ENCODE data around the gene HPRT1.

Gene HPRT1, protein sequence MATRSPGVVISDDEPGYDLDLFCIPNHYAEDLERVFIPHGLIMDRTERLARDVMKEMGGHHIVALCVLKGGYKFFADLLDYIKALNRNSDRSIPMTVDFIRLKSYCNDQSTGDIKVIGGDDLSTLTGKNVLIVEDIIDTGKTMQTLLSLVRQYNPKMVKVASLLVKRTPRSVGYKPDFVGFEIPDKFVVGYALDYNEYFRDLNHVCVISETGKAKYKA
- total RNA-seq: 7.0 to 32.3 (median 17.0) reads per million in 9 experiments

DNA sequence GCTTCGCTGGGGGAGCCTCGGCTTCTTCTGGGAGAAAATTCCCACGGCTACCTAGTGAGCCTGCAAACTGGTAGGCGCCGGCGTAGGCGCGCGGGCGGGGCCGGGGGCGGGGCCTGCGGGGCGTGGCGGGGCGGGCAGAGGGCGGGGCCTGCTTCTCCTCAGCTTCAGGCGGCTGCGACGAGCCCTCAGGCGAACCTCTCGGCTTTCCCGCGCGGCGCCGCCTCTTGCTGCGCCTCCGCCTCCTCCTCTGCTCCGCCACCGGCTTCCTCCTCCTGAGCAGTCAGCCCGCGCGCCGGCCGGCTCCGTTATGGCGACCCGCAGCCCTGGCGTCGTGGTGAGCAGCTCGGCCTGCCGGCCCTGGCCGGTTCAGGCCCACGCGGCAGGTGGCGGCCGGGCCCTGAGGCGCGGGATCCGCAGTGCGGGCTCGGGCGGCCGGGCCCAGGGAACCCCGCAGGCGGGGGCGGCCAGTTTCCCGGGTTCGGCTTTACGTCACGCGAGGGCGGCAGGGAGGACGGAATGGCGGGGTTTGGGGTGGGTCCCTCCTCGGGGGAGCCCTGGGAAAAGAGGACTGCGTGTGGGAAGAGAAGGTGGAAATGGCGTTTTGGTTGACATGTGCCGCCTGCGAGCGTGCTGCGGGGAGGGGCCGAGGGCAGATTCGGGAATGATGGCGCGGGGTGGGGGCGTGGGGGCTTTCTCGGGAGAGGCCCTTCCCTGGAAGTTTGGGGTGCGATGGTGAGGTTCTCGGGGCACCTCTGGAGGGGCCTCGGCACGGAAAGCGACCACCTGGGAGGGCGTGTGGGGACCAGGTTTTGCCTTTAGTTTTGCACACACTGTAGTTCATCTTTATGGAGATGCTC is at the start of gene HPRT1:
TSS of gene HPRT1 (plus strand) at position 161 of the 857 bp plus-strand sequence. CDS start at position 308, 147 bp downstream.
- peak within 1 kb of the TSS; percentile 86 to 88 for H3K4me3 Mint-ChIP-seq
- no peaks in the 10 kb centered on the region for H3K27me3 Mint-ChIP-seq
- H3K36me3 Mint-ChIP-seq (ENCODE audit: insufficient read depth): no peaks in the 10 kb centered on the region
- H3K9me3 Mint-ChIP-seq: no peaks in the 10 kb centered on the region
- DNase-seq (peak; percentile 56 to 66 (median 59)), ATAC-seq (replicated peaks) (peak; percentile 97)
- H3K4me1 Mint-ChIP-seq (ENCODE audit: low read depth in 2 of 2): peaks cover 3 to 9% of the 10 kb centered on the region in 2 donors
- H3K27ac Mint-ChIP-seq: peak within 1 kb of the TSS; percentile 62 to 69

DNA sequence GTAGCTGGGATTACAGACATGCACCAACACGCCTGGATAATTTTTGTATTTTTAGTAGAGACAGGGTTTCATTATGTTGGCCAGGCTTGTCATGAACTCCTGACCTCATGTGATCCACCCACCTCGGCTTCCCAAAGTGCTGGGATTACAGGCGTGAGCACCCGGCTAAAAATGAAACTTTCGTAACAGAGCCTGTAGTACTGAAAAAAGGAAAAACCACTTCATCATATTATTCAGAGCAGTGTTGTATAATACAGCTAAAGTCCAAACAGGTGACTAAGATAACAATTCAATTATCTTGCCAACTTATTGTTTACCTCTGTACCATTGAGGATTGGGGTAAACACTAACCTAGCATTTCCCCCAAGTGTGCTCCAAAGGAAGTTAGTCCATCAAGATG is 43.9 kb upstream of the HPRT1 start:
- H3K4me3 Mint-ChIP-seq: no peak overlapping the region
- no peaks in the 10 kb centered on the region for H3K9me3 Mint-ChIP-seq
- DNase-seq (no peak), ATAC-seq (replicated peaks) (no peak)
- peaks cover 25% of the 10 kb centered on the region for H3K36me3 Mint-ChIP-seq (ENCODE audit: insufficient read depth)
- no peaks in the 10 kb centered on the region for H3K4me1 Mint-ChIP-seq (ENCODE audit: low read depth in 2 of 2)
- no peak overlapping the region for H3K27ac Mint-ChIP-seq
- H3K27me3 Mint-ChIP-seq: no peaks in the 10 kb centered on the region

DNA sequence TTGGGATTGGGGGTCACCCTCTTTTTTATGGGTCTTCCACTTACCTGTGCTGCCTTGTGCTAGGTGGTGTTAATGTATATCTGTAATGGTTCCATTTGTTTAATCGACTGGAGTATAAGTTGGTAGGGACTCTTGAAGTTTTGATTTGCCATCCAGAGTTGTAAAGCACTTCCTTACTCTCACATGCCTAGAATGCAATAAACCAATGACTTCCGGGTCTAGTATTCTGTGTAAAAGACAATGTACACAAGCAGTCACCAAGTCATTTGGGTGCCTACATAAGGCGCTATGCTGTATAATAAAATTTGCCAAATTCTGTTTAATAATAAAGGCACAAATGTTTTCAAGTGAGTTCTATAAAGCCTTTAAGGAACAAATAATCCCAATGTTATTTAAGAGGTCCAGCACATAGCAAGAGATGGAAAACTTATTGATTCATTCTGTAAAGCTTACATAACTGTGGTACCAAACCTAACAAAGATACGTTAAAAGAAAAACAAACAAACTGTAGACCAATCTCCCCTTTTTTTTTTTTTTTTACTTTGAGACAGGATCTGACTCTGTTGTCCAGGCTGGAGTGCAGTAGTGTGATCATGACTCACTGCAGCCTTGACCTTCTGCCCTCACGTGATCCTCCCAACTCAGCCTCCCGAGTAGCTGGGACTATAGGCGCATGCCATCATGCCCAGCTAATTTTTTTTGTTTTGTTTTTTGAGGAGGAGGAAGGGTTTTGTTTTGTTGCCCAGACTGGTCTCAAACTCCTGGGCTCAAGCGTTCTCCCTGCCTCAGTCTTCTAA is 41.5 kb upstream of the HPRT1 start:
- ATAC-seq (replicated peaks) (no peak), DNase-seq (no peak)
- peak overlapping the region in 1 of 2 donors; percentile 62 for H3K27ac Mint-ChIP-seq
- no peaks in the 10 kb centered on the region for H3K4me1 Mint-ChIP-seq (ENCODE audit: low read depth in 2 of 2)
- no peaks in the 10 kb centered on the region for H3K27me3 Mint-ChIP-seq
- peaks cover 25% of the 10 kb centered on the region for H3K36me3 Mint-ChIP-seq (ENCODE audit: insufficient read depth)
- H3K9me3 Mint-ChIP-seq: no peaks in the 10 kb centered on the region
- H3K4me3 Mint-ChIP-seq: no peak overlapping the region

DNA sequence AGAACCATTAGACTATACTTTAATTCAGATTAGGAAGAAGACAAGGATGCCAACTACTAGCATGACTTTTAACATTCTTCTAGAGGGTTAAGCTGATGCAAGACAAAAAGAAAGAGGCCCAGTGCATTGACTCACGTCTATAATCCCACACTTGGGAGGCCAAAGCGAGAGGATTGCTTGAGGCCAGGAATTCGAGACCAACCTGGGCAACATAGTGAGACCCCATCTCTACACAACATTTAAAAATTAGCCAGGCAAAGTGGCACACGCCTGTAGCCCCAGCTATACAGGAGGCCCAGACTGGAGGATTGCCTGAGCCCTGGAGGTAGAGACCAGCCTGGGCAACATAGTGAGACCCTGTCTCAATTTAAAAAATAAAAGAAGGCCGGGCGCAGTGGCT is 40.2 kb upstream of the HPRT1 start:
- H3K4me3 Mint-ChIP-seq: no peak overlapping the region
- H3K27ac Mint-ChIP-seq: no peak overlapping the region
- no peaks in the 10 kb centered on the region for H3K9me3 Mint-ChIP-seq
- no peaks in the 10 kb centered on the region for H3K27me3 Mint-ChIP-seq
- DNase-seq (no peak), ATAC-seq (replicated peaks) (no peak)
- no peaks in the 10 kb centered on the region for H3K4me1 Mint-ChIP-seq (ENCODE audit: low read depth in 2 of 2)
- H3K36me3 Mint-ChIP-seq (ENCODE audit: insufficient read depth): peaks cover 22% of the 10 kb centered on the region

DNA sequence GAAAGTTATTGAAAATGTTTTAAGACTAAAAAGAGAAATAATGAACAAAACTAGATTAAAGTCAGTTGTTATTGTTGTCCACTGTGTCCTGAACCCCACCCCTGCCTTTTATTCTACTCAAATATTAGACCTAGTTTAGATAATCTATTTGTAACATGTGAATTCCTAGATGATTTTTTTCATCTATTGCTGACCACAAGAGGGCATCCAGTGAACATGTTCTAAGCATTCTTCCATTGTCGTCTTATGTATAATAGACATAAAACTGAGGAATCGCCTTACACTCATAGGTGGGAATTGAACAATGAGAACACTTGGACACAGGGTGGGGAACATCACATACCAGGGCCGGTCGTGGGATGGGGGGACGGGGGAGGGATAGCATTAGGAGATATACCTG is 36.4 kb upstream of the HPRT1 start:
- H3K9me3 Mint-ChIP-seq: no peaks in the 10 kb centered on the region
- H3K27ac Mint-ChIP-seq: no peak overlapping the region
- no peaks in the 10 kb centered on the region for H3K27me3 Mint-ChIP-seq
- no peak for DNase-seq
- no peak overlapping the region for H3K4me3 Mint-ChIP-seq
- ATAC-seq (replicated peaks): no peak
- peaks cover 0 to 2% of the 10 kb centered on the region in 2 donors for H3K4me1 Mint-ChIP-seq (ENCODE audit: low read depth in 2 of 2)
- H3K36me3 Mint-ChIP-seq (ENCODE audit: insufficient read depth): peaks cover 6% of the 10 kb centered on the region

DNA sequence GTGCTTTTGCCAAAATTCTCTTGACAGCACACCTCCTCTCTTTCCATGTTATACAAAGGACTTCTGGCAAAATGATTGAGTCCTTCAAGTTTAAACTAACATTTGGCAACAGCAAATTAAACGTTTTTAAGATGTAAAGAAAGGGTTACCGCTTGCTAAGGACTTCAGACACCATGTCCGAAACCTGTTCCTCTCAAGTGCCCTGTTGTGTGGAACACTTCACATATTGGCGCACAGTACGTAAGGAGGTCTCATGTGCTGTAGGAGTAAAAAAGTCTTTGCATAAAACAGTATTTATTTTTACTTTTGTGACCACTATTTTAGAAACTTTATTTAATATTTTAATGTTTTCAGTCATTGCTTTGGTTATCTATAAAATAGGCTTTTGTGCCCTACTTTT is 33.7 kb upstream of the HPRT1 start:
- H3K27ac Mint-ChIP-seq: no peak overlapping the region
- no peaks in the 10 kb centered on the region for H3K27me3 Mint-ChIP-seq
- H3K4me1 Mint-ChIP-seq (ENCODE audit: low read depth in 2 of 2): peaks cover 0 to 2% of the 10 kb centered on the region in 2 donors
- peaks cover 7% of the 10 kb centered on the region for H3K36me3 Mint-ChIP-seq (ENCODE audit: insufficient read depth)
- H3K4me3 Mint-ChIP-seq: no peak overlapping the region
- no peaks in the 10 kb centered on the region for H3K9me3 Mint-ChIP-seq
- ATAC-seq (replicated peaks): no peak
- no peak for DNase-seq

DNA sequence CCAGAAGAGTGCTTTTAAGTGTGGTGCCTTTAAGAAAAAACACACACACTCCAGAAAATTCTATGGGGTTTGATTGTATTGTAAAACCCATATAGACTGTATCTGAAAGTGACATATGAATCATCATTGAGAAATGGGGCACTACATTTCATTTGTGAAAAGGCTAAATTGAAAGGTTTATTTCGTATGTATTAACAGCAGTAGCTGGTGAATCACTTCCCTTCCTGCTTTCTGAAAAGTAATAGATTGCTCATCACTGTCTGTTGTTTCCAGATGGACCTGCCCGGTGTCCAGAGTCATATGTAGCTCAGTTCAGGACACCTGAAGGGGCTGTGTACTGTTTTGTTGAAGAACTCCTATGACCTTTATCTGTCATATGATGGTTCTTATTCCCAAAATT is 28.1 kb upstream of the HPRT1 start:
- DNase-seq (no peak), ATAC-seq (replicated peaks) (no peak)
- no peak overlapping the region for H3K27ac Mint-ChIP-seq
- no peaks in the 10 kb centered on the region for H3K4me1 Mint-ChIP-seq (ENCODE audit: low read depth in 2 of 2)
- H3K27me3 Mint-ChIP-seq: no peaks in the 10 kb centered on the region
- H3K4me3 Mint-ChIP-seq: no peak overlapping the region
- no peaks in the 10 kb centered on the region for H3K9me3 Mint-ChIP-seq
- H3K36me3 Mint-ChIP-seq (ENCODE audit: insufficient read depth): peaks cover 22% of the 10 kb centered on the region

DNA sequence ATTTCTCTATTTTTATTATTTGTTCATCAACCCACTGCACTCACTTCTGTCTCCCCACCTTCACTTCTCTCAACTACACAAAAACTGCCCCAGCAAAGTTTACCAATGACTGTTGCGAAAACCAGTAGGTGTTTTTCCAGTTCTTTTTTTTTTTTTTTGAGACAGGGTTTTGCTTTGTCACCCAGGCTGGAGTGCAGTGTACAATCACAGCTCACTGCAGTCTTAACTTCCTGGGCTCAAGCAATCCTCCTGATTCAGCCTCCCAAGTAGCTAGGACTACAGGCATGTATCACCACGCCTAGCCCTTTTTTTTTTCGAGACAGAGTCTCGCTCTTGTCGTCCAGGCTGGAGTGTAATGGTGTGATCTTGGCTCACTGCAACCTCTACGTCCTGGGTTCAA is 24.1 kb upstream of the HPRT1 start:
- Mint-ChIP-seq H3K36me3 (ENCODE audit: insufficient read depth) (peaks cover 22% of the 10 kb centered on the region), H3K9me3 (no peaks in the 10 kb centered on the region)

DNA sequence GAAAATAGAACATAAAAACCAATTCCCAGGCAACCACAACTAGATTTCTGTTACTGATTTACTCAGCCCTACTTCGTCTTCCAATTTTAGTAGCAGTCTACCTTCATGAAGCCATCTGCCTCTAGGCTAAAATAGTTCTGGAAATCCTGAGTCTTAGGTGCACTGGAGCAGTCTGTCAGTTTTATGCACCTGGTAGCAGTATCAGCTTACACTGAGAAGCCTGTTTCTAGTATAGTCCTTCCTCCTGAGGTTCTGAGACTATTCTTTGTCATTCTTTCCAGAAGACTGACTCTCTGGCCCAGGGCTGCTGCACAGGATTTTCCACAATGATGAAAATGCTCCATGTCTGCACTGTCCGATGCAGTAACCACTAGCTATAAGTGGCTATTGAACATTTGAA is 16.9 kb upstream of the HPRT1 start:
- H3K4me1 Mint-ChIP-seq (ENCODE audit: low read depth in 2 of 2): no peaks in the 10 kb centered on the region
- H3K27ac Mint-ChIP-seq: no peak overlapping the region
- H3K4me3 Mint-ChIP-seq: no peak overlapping the region
- no peak for ATAC-seq (replicated peaks)
- peaks cover 4% of the 10 kb centered on the region for H3K36me3 Mint-ChIP-seq (ENCODE audit: insufficient read depth)
- DNase-seq: no peak
- H3K9me3 Mint-ChIP-seq: no peaks in the 10 kb centered on the region
- H3K27me3 Mint-ChIP-seq: no peaks in the 10 kb centered on the region

More for the DNA sequence above, 24.1 kb upstream of the HPRT1 start:
- no peak overlapping the region for H3K27ac Mint-ChIP-seq
- H3K27me3 Mint-ChIP-seq: no peaks in the 10 kb centered on the region
- H3K4me1 Mint-ChIP-seq (ENCODE audit: low read depth in 2 of 2): no peaks in the 10 kb centered on the region
- DNase-seq: no peak
- H3K4me3 Mint-ChIP-seq: no peak overlapping the region
- no peak for ATAC-seq (replicated peaks)

DNA sequence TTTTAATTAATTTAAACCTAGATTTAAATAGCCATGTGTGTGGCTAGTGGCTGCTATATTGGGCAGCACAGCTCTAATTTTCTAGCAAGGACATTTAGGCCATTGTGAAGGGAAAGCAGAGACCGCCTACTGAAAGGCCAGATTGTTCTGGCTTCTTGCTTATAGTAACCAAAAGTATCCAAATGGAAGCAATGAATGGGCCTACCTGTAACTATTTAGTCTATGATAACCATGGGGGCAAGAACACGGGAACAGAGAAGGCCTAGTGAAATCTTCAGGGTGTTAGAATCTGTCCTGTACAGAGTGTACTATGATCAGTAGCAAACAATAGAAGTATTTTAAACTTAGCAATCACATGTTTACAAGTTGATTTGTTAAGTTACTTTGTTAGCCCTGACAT is 16.5 kb upstream of the HPRT1 start:
- Mint-ChIP-seq H3K9me3 (no peaks in the 10 kb centered on the region), H3K4me3 (no peak overlapping the region), H3K4me1 (ENCODE audit: low read depth in 2 of 2) (no peaks in the 10 kb centered on the region), H3K27ac (no peak overlapping the region), H3K27me3 (no peaks in the 10 kb centered on the region), H3K36me3 (ENCODE audit: insufficient read depth) (peaks cover 4% of the 10 kb centered on the region)
- DNase-seq: no peak
- no peak for ATAC-seq (replicated peaks)

DNA sequence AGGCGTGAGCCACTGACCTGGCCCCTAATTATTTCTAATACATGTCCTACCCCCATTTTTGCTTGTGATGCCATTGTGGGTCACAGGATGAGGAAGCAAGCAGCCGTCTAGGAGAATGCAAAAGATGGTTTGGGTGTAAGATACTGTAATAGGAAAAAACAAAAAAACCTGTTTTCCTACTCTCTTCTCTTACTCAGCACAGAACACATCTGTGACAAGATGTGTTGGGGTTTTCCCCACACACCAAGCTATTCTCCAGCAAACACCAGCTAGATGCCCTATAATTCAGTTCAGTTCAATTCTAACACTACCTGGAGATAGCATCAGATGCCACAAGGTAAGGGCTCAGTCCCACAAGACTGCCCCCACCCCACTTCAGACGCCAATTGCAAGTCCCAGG is 15.3 kb upstream of the HPRT1 start:
- Mint-ChIP-seq H3K27me3 (no peaks in the 10 kb centered on the region), H3K27ac (no peak overlapping the region), H3K9me3 (no peaks in the 10 kb centered on the region), H3K36me3 (ENCODE audit: insufficient read depth) (peaks cover 4% of the 10 kb centered on the region), H3K4me3 (no peak overlapping the region), H3K4me1 (ENCODE audit: low read depth in 2 of 2) (no peaks in the 10 kb centered on the region)
- DNase-seq (no peak), ATAC-seq (replicated peaks) (no peak)

DNA sequence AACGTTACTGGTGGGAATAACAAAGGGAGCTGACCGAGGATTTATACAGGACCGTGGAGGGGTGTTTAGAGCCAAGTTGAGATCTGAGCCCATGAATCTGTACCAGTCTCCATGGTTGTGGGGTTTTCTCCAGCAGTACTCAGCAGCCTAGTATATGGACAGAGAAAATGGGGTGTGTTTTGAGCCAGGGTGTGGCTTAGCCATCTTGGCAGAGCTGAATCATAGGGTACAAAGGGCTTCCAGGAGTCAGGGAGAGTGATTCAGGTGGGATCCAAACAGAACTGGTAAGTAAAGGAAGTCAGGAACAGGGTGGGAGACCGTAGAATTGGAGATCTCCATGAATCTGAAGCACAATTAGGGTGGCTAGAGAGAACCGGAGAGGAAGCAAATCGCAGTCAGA is 7.4 kb upstream of the HPRT1 start:
- no peaks in the 10 kb centered on the region for H3K27me3 Mint-ChIP-seq
- ATAC-seq (replicated peaks) (no peak), DNase-seq (no peak)
- H3K4me3 Mint-ChIP-seq: no peak overlapping the region
- no peaks in the 10 kb centered on the region for H3K36me3 Mint-ChIP-seq (ENCODE audit: insufficient read depth)
- H3K27ac Mint-ChIP-seq: no peak overlapping the region
- H3K9me3 Mint-ChIP-seq: no peaks in the 10 kb centered on the region
- no peaks in the 10 kb centered on the region for H3K4me1 Mint-ChIP-seq (ENCODE audit: low read depth in 2 of 2)

DNA sequence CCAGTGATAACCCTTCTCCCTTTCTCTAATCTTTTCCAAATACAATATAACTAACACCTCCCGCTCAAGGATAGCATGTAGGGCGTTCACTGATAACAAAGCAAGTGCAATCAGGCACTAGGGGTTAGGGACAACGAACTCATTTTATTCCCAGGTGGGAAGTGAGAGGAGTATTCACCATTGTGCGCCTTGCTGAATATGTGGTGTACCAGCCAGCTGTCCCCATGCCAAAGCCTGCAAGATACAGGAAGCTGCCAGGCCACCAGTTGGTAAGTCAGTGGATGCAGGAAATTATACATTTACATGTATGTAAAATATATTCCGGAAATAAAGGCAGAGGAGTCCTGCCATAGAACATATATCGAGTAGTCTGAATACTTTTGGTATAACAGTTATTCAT is 6.3 kb upstream of the HPRT1 start:
- H3K4me3 Mint-ChIP-seq: no peak overlapping the region
- no peaks in the 10 kb centered on the region for H3K9me3 Mint-ChIP-seq

More for the DNA sequence above, 6.3 kb upstream of the HPRT1 start:
- ATAC-seq (replicated peaks): no peak
- Mint-ChIP-seq H3K4me1 (ENCODE audit: low read depth in 2 of 2) (no peaks in the 10 kb centered on the region), H3K36me3 (ENCODE audit: insufficient read depth) (no peaks in the 10 kb centered on the region), H3K27ac (no peak overlapping the region), H3K27me3 (no peaks in the 10 kb centered on the region)
- no peak for DNase-seq
